PFSK-1 (cell line): Measurements from ENCODE around the gene ACOT6.

Experiments used
- REST ChIP-seq, 2 experiments: IDR thresholded peaks; 2 replicates each; pipeline versions ENCODE4 v1.6.1 to v1.8.0; 2011 to 2012; ENCODE audit warnings: low read depth in 2 of 2, low read length in 2 of 2, control low read depth in 1 of 2, inconsistent platforms in 1 of 2, mild to moderate bottlenecking in 1 of 2, moderate library complexity in 1 of 2; ENCODE audit not compliant: insufficient read depth in 1 of 2
- TAF1 ChIP-seq: IDR thresholded peaks from 2 replicates; pipeline ENCODE4 v1.6.1; 2012; ENCODE audit warnings: low read length, control low read depth, borderline replicate concordance; ENCODE audit not compliant: insufficient read depth

GRCh38 chr14:73612339-73613045 is at the start of gene ACOT6:
- TF ChIP-seq REST (IDR thresholded peaks at IDR 0.05; ENCODE audit: insufficient read depth in 1 of 2, low read depth in 2 of 2, low read length in 2 of 2): no peak
- TF ChIP-seq TAF1: no peak
